22Rv1 (cell line): ENCODE measurements around the gene UVRAG.

Source experiments
- H3K27ac ChIP-seq: fragments of 450-650 bp; 2 replicates; pipeline ENCODE4 v1.5.1; 2017
- CTCF ChIP-seq: fragments of 450-650 bp; IDR thresholded peaks from 2 replicates; pipeline ENCODE4 v1.5.1; 2017; ENCODE audit warnings: mild to moderate bottlenecking
- ZFX ChIP-seq: fragments of 450-650 bp; IDR thresholded peaks from 2 replicates; pipeline ENCODE4 v1.6.1; 2017; ENCODE audit warnings: antibody characterized with exemption, borderline replicate concordance

UVRAG gene

GRCh38 chr11:75899806-75900205 lies 84.8 kb downstream of the UVRAG start:
- TF ChIP-seq ZFX (no peak), CTCF (no peak)
- H3K27ac ChIP-seq = no peak overlapping the region

GRCh38 chr11:75900848-75901247 lies 85.8 kb downstream of the UVRAG start:
- no peak overlapping the region for H3K27ac ChIP-seq
- no peak for TF ChIP-seq ZFX
- no peak for TF ChIP-seq CTCF

GRCh38 chr11:75902631-75903030 lies 87.6 kb downstream of the UVRAG start:
- no peak for TF ChIP-seq CTCF
- no peak for TF ChIP-seq ZFX
- H3K27ac ChIP-seq = no peak overlapping the region

GRCh38 chr11:75903276-75903675 lies 88.3 kb downstream of the UVRAG start:
- TF ChIP-seq ZFX = no peak
- TF ChIP-seq CTCF = no peak
- H3K27ac ChIP-seq = no peak overlapping the region

GRCh38 chr11:75905434-75905833 lies 90.4 kb downstream of the UVRAG start:
- no peak overlapping the region for H3K27ac ChIP-seq
- TF ChIP-seq ZFX (no peak), CTCF (no peak)

GRCh38 chr11:75907906-75908527 lies 93.0 kb downstream of the UVRAG start:
- TF ChIP-seq CTCF = no peak
- no peak for TF ChIP-seq ZFX
- H3K27ac ChIP-seq = no peak overlapping the region

- no peak overlapping the region for H3K27ac ChIP-seq
- no peak for TF ChIP-seq ZFX
- TF ChIP-seq CTCF = no peak
These were observed 95.6 kb downstream of the UVRAG start for GRCh38 chr11:75910426-75911145.
